HCT116 (cell line): ENCODE measurements around the gene PRMT2. TPM values are rescaled to one million over a fixed set of nuclear protein-coding genes. Genes with fewer than 3 reads are reported as not detected.

Experiments
- ATAC-seq: fragments of 200-7000 bp; cut with Tn5 transposase; 2 replicates; pipeline ENCODE4 v1.9.1; 2020; ENCODE audit warnings: mild to moderate bottlenecking, moderate library complexity
- BruUV-seq: library from RNA; stranded (reverse); fragments of 400-500 nt; replicated peaks from 2 replicates; lab custom pipeline; 2021; lab: Mats Ljungman, UMichigan
- CTCF ChIA-PET: fragments of 300-600 bp; sonication (Branson Sonifier 250); formaldehyde crosslinking; loops from one replicate; lab custom pipeline; 2021; ENCODE audit warnings: antibody characterized with exemption; lab: Charles Lee
- POLR2A ChIA-PET: fragments of 300-600, 350-600 bp; sonication (Branson Sonifier 250); formaldehyde crosslinking; loops from one replicate; lab custom pipeline; 2021; ENCODE audit warnings: antibody characterized with exemption; lab: Charles Lee
- RAD21 ChIA-PET, 2 experiments: fragments of 300-600 bp; sonication (Branson Sonifier 250); formaldehyde crosslinking; loops; one replicate each; lab custom pipeline; 2023; ENCODE audit warnings: low total read pairs in 2 of 2; ENCODE audit not compliant: uncharacterized antibody in 2 of 2, unreplicated experiment in 2 of 2, low non-redundant PET in 1 of 2; lab: Charles Lee
- DNase-seq: peaks from one replicate; pipeline ENCODE4 v3.0.0-alpha.2; 2010; ENCODE audit warnings: low read depth, low spot score
- H2AFZ ChIP-seq: fragments of 200-600 bp; shearing (Covaris generic), sonication (generic); 2 replicates; pipeline ENCODE4 v1.6.1; 2017; ENCODE audit warnings: low read depth, mixed run types, mixed read lengths, antibody characterized with exemption, low read length; ENCODE audit not compliant: poor library complexity, severe bottlenecking
- H3K27ac ChIP-seq: 2 replicates; pipeline ENCODE4 v1.5.1; 2012; ENCODE audit warnings: low read depth, low read length
- H3K27me3 ChIP-seq: fragments of 200-600 bp; sonication (generic); 2 replicates; pipeline ENCODE4 v1.6.1; 2016; ENCODE audit warnings: mixed run types, low read length, mixed read lengths; ENCODE audit not compliant: insufficient read depth
- H3K36me3 ChIP-seq, 2 experiments: fragments of 200-500 bp in 1 of 2; fragments of 200-600 bp in 1 of 2; sonication (Bioruptor generic) in 1 of 2; sonication (generic) in 1 of 2; 2 replicates each; pipeline versions ENCODE4 v1.5.1 to v1.6.1; 2014 to 2016; ENCODE audit warnings: low read length in 2 of 2, inconsistent platforms in 1 of 2, mixed read lengths in 1 of 2, mixed run types in 1 of 2; ENCODE audit not compliant: insufficient read depth in 2 of 2, control insufficient read depth in 1 of 2
- H3K4me1 ChIP-seq, 2 experiments: fragments of 200-600 bp in 1 of 2; sonication (generic) in 1 of 2; 2 replicates each; pipeline versions ENCODE4 v1.5.1 to v1.6.1; 2012 to 2017; ENCODE audit warnings: low read length in 2 of 2, inconsistent platforms in 1 of 2, mild to moderate bottlenecking in 1 of 2, mixed read lengths in 1 of 2, mixed run types in 1 of 2, moderate library complexity in 1 of 2; ENCODE audit not compliant: insufficient read depth in 2 of 2, control insufficient read depth in 1 of 2
- H3K4me2 ChIP-seq: fragments of 200-600 bp; sonication (generic); 2 replicates; pipeline ENCODE4 v1.6.1; 2017; ENCODE audit warnings: mixed run types, low read length, mixed read lengths
- H3K4me3 ChIP-seq, 2 experiments: fragments of 200-600 bp in 1 of 2; sonication (generic) in 1 of 2; replicated peaks in 1 of 2; 2 replicates each; pipeline ENCODE4 v1.5.1; 2011 to 2016; ENCODE audit warnings: low read length in 2 of 2, control low read depth in 1 of 2, low read depth in 1 of 2, mild to moderate bottlenecking in 1 of 2, mixed read lengths in 1 of 2, mixed run types in 1 of 2
- H3K79me2 ChIP-seq: fragments of 200-600 bp; sonication (generic); 2 replicates; pipeline ENCODE4 v1.6.1; 2017; ENCODE audit warnings: mild to moderate bottlenecking, mixed run types, low read length, moderate library complexity, mixed read lengths; ENCODE audit not compliant: insufficient read depth
- H3K9ac ChIP-seq: fragments of 200-600 bp; sonication (generic); 2 replicates; pipeline ENCODE4 v1.6.1; 2016; ENCODE audit warnings: low read length, mixed read lengths
- H3K9me2 ChIP-seq: fragments of 200-600 bp; sonication (generic), shearing (Covaris generic); 2 replicates; pipeline ENCODE4 v1.6.1; 2017; ENCODE audit warnings: mixed run types, mild to moderate bottlenecking, moderate library complexity; ENCODE audit not compliant: insufficient read depth
- H3K9me3 ChIP-seq, 2 experiments: fragments of 200-500 bp in 1 of 2; fragments of 200-600 bp in 1 of 2; sonication (Bioruptor generic) in 1 of 2; sonication (generic) in 1 of 2; 2 replicates each; pipeline ENCODE4 v1.6.1; 2014 to 2017; ENCODE audit warnings: low read length in 2 of 2, mixed read lengths in 2 of 2, inconsistent platforms in 1 of 2, low read depth in 1 of 2, mild to moderate bottlenecking in 1 of 2, mixed run types in 1 of 2, moderate library complexity in 1 of 2; ENCODE audit not compliant: control insufficient read depth in 1 of 2, insufficient read depth in 1 of 2
- H4K20me1 ChIP-seq: fragments of 200-600 bp; sonication (generic), shearing (Covaris generic); 2 replicates; pipeline ENCODE4 v1.6.1; 2017; ENCODE audit warnings: mixed run types, mild to moderate bottlenecking, moderate library complexity; ENCODE audit not compliant: insufficient read depth
- CBX3 ChIP-seq: IDR thresholded peaks from 2 replicates; pipeline ENCODE4 v1.6.1; 2012; ENCODE audit warnings: low read depth
- ELF1 ChIP-seq: IDR thresholded peaks from 2 replicates; pipeline ENCODE4 v1.6.1; 2012; ENCODE audit warnings: low read depth, borderline replicate concordance
- RAD21 ChIP-seq: IDR thresholded peaks from 2 replicates; pipeline ENCODE4 v1.6.1; 2012; ENCODE audit warnings: low read depth, mild to moderate bottlenecking
- SIN3A ChIP-seq: IDR thresholded peaks from 2 replicates; pipeline ENCODE4 v1.6.1; 2012; ENCODE audit warnings: low read depth
- YY1 ChIP-seq: IDR thresholded peaks from 2 replicates; pipeline ENCODE4 v1.6.1; 2011; ENCODE audit warnings: low read length, low read depth, moderate library complexity, mild to moderate bottlenecking; ENCODE audit not compliant: insufficient replicate concordance; ENCODE audit errors: extremely low read depth
- ZBTB33 ChIP-seq: IDR thresholded peaks from 2 replicates; pipeline ENCODE4 v1.6.1; 2011; ENCODE audit warnings: mild to moderate bottlenecking, low read length, moderate library complexity; ENCODE audit not compliant: insufficient replicate concordance; ENCODE audit errors: extremely low read depth
- intact Hi-C: fragments of 100-400 bp; cut with micrococcal nuclease; formaldehyde crosslinking; loops from 2 replicates; pipeline ENCODE4 v1.10.0; 2022
- total RNA-seq: library from RNA; stranded (reverse); gene quantifications from one replicate; pipeline ENCODE4 v1.2.1, GENCODE V29; 2021; ENCODE audit not compliant: unreplicated experiment

PRMT2 gene
- total RNA-seq, 1 experiment from 2014 or later, result 59.1 TPM

GRCh38 chr21:46604975-46605766 is 30.3 kb upstream of the PRMT2 start, which contains the start of gene S100B:
Gene S100B (minus strand): TSS chr21:46605082. CDS start chr21:46602415, 2,667 bp downstream.
- no peaks in the 10 kb centered on the region for H3K9me3 ChIP-seq
- no peak within 1 kb of the TSS for H3K27ac ChIP-seq
- H3K9me2 ChIP-seq, result no peaks in the 10 kb centered on the region
- no peak within 1 kb of the TSS for H3K9ac ChIP-seq
- H2AFZ ChIP-seq, result no peak within 1 kb of the TSS
- CTCF ChIA-PET, result no interaction called here
- H3K4me1 ChIP-seq, result no peaks in the 10 kb centered on the region
- no peaks in the 10 kb centered on the region for H3K36me3 ChIP-seq
- POLR2A ChIA-PET, result no interaction called here
- 0 out of 2 replicates have a peak, but pooled peaks cover 6% of the 10 kb centered on the region for H3K27me3 ChIP-seq
- H3K4me2 ChIP-seq, result no peak within 1 kb of the TSS
- H3K4me3 ChIP-seq, result no peak within 1 kb of the TSS
- no peaks in the 10 kb centered on the region for H4K20me1 ChIP-seq
- TF ChIP-seq CBX3 (no peak), YY1 (no peak), RAD21 (no peak), ZBTB33 (no peak), ELF1 (no peak), SIN3A (no peak)
- H3K79me2 ChIP-seq, result no peaks in the 10 kb centered on the region
- no TSS peak for BruUV-seq
- ATAC-seq, result peak; percentile 64
- RAD21 ChIA-PET, result no interaction called here
- no peak for DNase-seq
- intact Hi-C loops, result no loop called here
